ENCODE results near the gene CGB5.

DNA sequence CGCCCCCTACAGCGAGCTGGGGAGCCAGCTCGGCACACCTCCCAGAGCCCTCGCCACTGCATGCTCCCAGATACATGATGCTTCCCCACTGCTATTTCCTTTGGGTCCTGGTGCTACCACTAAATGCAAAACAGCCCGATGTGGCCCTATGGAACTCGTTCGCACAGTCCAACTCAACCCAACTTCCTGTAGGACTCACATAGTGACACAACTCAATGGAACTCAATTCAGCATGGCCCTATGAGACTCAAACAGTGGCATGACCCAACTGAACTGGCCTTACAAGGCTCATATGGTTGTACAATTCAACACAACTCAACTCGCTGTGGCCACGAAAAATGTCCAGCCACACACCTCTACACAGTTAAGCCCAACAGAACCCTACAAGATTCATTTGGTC lies 25.4 kb downstream of the CGB5 start:
- TF ChIP-seq, protein P1, sequence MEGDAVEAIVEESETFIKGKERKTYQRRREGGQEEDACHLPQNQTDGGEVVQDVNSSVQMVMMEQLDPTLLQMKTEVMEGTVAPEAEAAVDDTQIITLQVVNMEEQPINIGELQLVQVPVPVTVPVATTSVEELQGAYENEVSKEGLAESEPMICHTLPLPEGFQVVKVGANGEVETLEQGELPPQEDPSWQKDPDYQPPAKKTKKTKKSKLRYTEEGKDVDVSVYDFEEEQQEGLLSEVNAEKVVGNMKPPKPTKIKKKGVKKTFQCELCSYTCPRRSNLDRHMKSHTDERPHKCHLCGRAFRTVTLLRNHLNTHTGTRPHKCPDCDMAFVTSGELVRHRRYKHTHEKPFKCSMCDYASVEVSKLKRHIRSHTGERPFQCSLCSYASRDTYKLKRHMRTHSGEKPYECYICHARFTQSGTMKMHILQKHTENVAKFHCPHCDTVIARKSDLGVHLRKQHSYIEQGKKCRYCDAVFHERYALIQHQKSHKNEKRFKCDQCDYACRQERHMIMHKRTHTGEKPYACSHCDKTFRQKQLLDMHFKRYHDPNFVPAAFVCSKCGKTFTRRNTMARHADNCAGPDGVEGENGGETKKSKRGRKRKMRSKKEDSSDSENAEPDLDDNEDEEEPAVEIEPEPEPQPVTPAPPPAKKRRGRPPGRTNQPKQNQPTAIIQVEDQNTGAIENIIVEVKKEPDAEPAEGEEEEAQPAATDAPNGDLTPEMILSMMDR (IDR thresholded peaks at IDR 0.05; ENCODE audit: insufficient read depth, low read depth, low read length): no peak
- TF ChIP-seq EZH2 (IDR thresholded peaks at IDR 0.05; ENCODE audit: insufficient read depth, low read length): no peak

All from astrocyte (in vitro differentiated cells and primary cell).